GM19463 (cell line): Measurements from ENCODE around the gene SENP2.
"Not testable (repeated sequence)": the region's sequence is repeated elsewhere in the genome, so short reads cannot be mapped to it uniquely, and the experiment has no call there.

Experiments used
- ATAC-seq: cut with Tn5 transposase; IDR thresholded peaks from one replicate; pipeline ENCODE4 v1.9.1; 2021; ENCODE audit warnings: mild to moderate bottlenecking, moderate library complexity; ENCODE audit not compliant: unreplicated experiment

Gene SENP2

GRCh38 chr3:185585518-185585858, 607 bp upstream of the SENP2 start:
- ATAC-seq, result no peak

- no peak for ATAC-seq
Measured at GRCh38 chr3:185586686-185587039, 568 bp downstream of the SENP2 start.

- no peak for ATAC-seq
Measured at GRCh38 chr3:185594073-185594472, 8.0 kb downstream of the SENP2 start.

GRCh38 chr3:185595526-185595925, 9.4 kb downstream of the SENP2 start:
- no peak for ATAC-seq

GRCh38 chr3:185605566-185605965, 19.5 kb downstream of the SENP2 start:
- ATAC-seq, result no peak

- ATAC-seq, result no peak
Measured at GRCh38 chr3:185606196-185606595, 20.1 kb downstream of the SENP2 start.

- no peak for ATAC-seq
Measured at GRCh38 chr3:185613016-185613415, 26.9 kb downstream of the SENP2 start.

GRCh38 chr3:185623939-185624665, 38.0 kb downstream of the SENP2 start:
- no peak for ATAC-seq

GRCh38 chr3:185625784-185626183, 39.7 kb downstream of the SENP2 start:
- no peak for ATAC-seq

GRCh38 chr3:185629554-185630181, 43.6 kb downstream of the SENP2 start:
- ATAC-seq, result no peak

GRCh38 chr3:185630182-185630622, 44.1 kb downstream of the SENP2 start:
- no peak for ATAC-seq

GRCh38 chr3:185631108-185631507, 45.0 kb downstream of the SENP2 start:
- ATAC-seq, result no peak

GRCh38 chr3:185631508-185632206, 45.6 kb downstream of the SENP2 start:
- ATAC-seq, result no peak

- no peak for ATAC-seq
Measured at GRCh38 chr3:185632996-185633395, 46.9 kb downstream of the SENP2 start.

- ATAC-seq, result no peak
Measured at GRCh38 chr3:185637388-185637787, 51.3 kb downstream of the SENP2 start.

- not testable (repeated sequence) for ATAC-seq
Measured at GRCh38 chr3:185638651-185639050, 52.6 kb downstream of the SENP2 start.

GRCh38 chr3:185639632-185640206, 53.6 kb downstream of the SENP2 start:
- no peak for ATAC-seq

- no peak for ATAC-seq
Measured at GRCh38 chr3:185640308-185640707, 54.2 kb downstream of the SENP2 start.

- ATAC-seq, result not testable (repeated sequence)
Measured at GRCh38 chr3:185645191-185645590, 59.1 kb downstream of the SENP2 start.

- no peak for ATAC-seq
Measured at GRCh38 chr3:185645596-185646381, 59.7 kb downstream of the SENP2 start.
